GM19193 (cell line): ENCODE data around the gene C1GALT1C1.

Source experiments
- POLR2A ChIP-seq: IDR thresholded peaks from 4 replicates; pipeline ENCODE4 v1.6.1; 2011; ENCODE audit not compliant: insufficient read depth, insufficient read length; ENCODE audit errors: extremely low read depth

Gene C1GALT1C1

DNA sequence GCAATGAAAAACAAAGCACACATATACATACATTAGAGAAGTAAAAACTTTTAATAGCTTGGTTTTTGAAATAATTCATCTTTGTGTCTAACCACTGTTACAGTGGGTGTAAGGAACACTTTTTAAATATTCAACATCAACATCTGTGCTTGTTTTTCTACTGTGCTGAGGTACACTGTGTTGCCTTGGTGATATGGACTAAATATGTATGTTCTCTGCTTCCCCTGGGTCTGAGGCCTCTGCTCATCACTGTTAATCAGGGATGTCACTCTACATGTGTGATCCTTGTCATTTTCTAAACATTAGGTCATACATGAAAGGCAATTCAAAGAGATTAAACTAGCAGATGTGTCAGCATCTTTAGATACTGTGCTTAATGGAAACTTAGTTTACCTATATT is 15.0 kb downstream of the C1GALT1C1 start:
- no peak for TF ChIP-seq POLR2A

DNA sequence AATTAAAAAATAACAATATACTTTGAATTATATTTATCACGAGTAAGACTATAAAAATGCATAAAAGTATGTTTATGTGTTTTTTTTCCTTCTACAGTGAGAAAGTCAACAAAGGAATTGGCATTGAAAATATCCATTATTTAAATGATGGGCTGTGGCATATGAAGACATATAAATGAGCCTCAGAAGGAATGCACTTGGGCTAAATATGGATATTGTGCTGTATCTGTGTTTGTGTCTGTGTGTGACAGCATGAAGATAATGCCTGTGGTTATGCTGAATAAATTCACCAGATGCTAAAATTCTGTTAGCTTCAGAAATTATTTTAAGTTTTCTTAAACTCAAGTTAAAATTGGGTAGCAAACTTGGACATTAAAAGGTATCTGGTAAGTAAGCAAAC is 17.8 kb downstream of the C1GALT1C1 start:
- no peak for TF ChIP-seq POLR2A

DNA sequence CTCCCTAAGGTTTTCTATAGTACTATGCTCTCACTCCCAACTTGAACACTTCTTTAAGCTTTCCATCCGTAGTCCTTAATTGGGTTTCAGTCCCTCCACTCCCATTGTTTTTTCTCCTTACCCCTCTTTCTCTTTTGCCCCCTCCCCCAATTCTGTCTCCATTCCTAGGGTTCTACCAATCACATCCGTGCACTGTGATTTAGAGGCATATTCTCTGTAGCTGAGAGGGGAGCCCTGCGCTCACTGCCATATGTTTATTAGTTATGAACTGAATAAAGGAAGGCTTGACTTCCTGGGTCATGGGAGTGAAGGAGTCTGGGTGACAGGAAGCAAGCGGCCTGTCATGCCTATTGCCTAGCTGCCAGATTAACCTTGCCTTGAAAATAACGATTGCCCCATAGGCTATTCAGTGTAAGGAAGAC is 25.5 kb downstream of the C1GALT1C1 start:
- no peak for TF ChIP-seq POLR2A

DNA sequence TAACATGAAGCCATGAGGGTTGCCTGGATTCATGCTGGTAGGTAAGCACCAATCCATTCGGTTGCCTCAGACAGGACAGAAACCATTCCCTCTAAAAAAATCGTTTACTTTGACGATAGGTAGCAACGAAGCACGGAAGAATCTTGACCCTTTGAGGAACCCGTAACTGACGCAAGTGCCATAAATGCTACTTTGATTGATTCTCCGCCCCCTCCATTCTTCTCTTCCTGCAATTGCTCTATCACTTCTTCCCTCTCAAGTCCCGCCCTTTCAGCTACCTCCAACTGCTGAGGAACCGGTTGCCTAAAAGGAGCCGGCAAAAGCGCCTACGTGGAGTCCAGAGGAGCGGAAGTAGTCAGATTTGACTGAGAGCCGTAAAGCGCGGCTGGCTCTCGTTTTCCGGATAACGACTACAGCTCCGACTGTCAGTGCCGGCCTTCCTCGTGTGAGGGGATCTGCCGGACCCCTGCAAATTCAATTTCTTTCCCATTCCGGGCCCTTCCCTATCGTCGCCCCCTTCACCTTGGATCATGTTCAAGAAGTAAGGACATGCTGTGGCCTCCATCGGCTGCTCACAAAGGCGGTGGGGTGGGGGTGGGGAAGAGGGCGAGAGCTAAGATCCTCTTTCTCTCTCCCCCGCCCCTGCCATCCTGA is 26.0 kb downstream of the C1GALT1C1 start, which contains the start of gene MCTS1:
TSS of gene MCTS1 (plus strand) at position 395 of the 654 bp plus-strand sequence. CDS start at position 531, 136 bp downstream.
- TF ChIP-seq POLR2A, result peak; percentile 58

DNA sequence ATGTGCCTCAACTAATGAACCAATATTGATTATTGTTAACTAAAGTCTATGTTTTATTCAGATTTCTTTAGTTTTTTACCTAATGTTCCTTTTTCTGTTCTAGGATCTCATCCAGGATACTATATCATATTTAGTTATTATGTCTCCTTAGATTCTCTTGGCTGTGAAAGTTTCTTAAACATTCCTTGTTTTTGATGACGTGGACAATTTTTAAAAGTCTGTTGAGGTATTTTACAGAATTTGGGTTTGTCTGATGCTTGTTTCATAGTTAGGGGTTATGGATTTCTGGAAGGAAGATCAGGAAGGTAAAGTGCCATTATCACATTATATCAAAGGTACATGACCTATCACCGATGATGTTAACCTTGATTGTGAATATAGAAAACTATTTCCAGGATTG is 44.2 kb downstream of the C1GALT1C1 start:
- no peak for TF ChIP-seq POLR2A
